Colonic mucosa (tissue), 4 donors: Measurements from ENCODE around the gene ETNK2. TPM values are rescaled to one million over a fixed set of nuclear protein-coding genes. Genes with fewer than 3 reads are reported as not detected.
A peak's percentile ranks its signal among the peaks of the same experiment; 100 is the strongest.

Source experiments
- DNase-seq: peaks from one replicate; pipeline ENCODE4 v3.0.0-alpha.2; 2020
- H3K27ac ChIP-seq: fragments of 200-600 bp; one replicate; pipeline ENCODE4 v1.8.0; 2021
- H3K27me3 ChIP-seq: fragments of 200-600 bp; one replicate; pipeline ENCODE4 v1.8.0; 2021
- H3K36me3 ChIP-seq: fragments of 200-600 bp; one replicate; pipeline ENCODE4 v1.8.0; 2021
- H3K4me1 ChIP-seq: fragments of 200-600 bp; one replicate; pipeline ENCODE4 v1.8.0; 2021; ENCODE audit warnings: mild to moderate bottlenecking
- H3K4me3 ChIP-seq: fragments of 200-600 bp; one replicate; pipeline ENCODE4 v1.8.0; 2021
- H3K9ac ChIP-seq, 2 donors: one replicate each; pipeline ENCODE4 v1.7.0; 2013; ENCODE audit warnings: control low read depth in 2 of 2, low read depth in 2 of 2, low read length in 2 of 2
- H3K9me3 ChIP-seq: fragments of 200-600 bp; one replicate; pipeline ENCODE4 v1.8.0; 2021
- intact Hi-C: fragments of 100-400 bp; cut with DNase I; formaldehyde crosslinking; loops from one replicate; pipeline ENCODE4 v1.14.1; 2022
- total RNA-seq, 2 donors: library from RNA; stranded (reverse); fragmentation: NEBNext Ultra II Directional in 1 of 2; extraction: Animal tissue kit (Norgen Biotek cat#: 25700) in 1 of 2; gene quantifications; one replicate each; pipeline ENCODE4 v1.2.1, GENCODE V29; 2021
- TF ChIP-seq, protein P1 (sequence below): fragments of 200-600 bp; IDR thresholded peaks from one replicate; pipeline ENCODE4 v1.8.0; 2022; ENCODE audit warnings: antibody characterized with exemption, mild to moderate bottlenecking
- donor health status: healthy.
- donor health status: DM: no; HTN: no; CAD: no.
- donor health status: DM: no; HTN: no; CAD: no.

The ETNK2 gene
- total RNA-seq, 2 donors from 2014 or later: 0.40 to 1.2 TPM

DNA sequence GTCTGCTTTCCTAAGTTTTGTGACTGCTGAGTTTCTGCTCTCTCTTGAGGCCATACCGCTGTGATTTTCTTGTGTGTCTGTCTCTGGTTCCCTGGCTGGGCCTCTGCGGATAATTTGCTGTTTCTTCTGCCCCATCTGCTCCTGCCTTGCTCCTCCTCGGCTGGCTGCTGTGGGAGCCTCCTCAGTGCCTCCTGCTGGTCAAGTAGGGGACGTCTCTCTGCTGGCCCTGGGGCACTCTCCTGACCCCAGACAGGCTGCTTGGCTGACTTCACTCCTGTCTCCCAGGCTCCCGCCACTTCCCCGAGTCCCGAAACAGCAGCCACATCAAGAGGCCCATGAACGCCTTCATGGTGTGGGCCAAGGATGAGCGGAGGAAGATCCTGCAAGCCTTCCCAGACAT, 28.5 kb downstream of the ETNK2 start:
- DNase-seq: no peak
- H3K4me3 ChIP-seq: no peak overlapping the region
- H3K27ac ChIP-seq: no peak overlapping the region
- H3K36me3 ChIP-seq: no peaks in the 10 kb centered on the region
- TF ChIP-seq, protein P1, sequence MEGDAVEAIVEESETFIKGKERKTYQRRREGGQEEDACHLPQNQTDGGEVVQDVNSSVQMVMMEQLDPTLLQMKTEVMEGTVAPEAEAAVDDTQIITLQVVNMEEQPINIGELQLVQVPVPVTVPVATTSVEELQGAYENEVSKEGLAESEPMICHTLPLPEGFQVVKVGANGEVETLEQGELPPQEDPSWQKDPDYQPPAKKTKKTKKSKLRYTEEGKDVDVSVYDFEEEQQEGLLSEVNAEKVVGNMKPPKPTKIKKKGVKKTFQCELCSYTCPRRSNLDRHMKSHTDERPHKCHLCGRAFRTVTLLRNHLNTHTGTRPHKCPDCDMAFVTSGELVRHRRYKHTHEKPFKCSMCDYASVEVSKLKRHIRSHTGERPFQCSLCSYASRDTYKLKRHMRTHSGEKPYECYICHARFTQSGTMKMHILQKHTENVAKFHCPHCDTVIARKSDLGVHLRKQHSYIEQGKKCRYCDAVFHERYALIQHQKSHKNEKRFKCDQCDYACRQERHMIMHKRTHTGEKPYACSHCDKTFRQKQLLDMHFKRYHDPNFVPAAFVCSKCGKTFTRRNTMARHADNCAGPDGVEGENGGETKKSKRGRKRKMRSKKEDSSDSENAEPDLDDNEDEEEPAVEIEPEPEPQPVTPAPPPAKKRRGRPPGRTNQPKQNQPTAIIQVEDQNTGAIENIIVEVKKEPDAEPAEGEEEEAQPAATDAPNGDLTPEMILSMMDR: peak; percentile 19
- H3K27me3 ChIP-seq: no peaks in the 10 kb centered on the region
- no peaks in the 10 kb centered on the region for H3K9me3 ChIP-seq
- intact Hi-C loops: no loop called here
- H3K9ac ChIP-seq: no peak overlapping the region
- H3K4me1 ChIP-seq: no peaks in the 10 kb centered on the region

DNA sequence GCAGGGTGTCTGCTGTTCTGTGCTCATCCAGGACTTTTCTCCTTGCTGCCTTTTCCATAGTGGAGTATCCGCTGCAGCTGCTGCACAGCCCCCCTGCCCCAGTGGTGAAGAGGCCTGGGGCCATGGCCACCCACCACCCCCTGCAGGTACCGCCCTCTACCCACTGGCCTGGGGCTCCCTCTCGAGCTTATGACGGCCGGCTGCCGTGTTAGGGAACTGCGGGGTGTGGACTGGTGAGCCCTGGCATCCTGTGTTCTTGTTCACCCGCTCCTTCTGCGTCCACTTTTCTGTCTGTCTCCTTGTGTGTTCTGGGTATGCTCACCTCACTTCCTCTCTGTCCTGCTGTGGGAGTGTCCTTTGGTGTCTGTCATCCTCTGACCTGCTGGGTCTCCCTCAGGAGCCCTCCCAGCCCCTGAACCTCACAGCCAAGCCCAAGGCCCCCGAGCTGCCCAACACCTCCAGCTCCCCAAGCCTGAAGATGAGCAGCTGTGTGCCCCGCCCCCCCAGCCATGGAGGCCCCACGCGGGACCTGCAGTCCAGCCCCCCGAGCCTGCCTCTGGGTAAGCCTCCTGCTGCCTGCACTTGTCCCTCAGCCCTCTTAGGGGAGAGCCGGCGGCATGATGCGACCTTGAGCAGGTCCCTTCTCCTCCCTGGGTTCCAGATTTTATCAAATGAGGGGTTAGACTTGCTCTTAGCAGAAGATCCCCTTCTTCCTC, 29.8 kb downstream of the ETNK2 start:
- Histone ChIP-seq H3K27ac (no peak overlapping the region), H3K9ac (no peak overlapping the region), H3K27me3 (no peaks in the 10 kb centered on the region), H3K36me3 (no peaks in the 10 kb centered on the region), H3K4me3 (no peak overlapping the region), H3K9me3 (no peaks in the 10 kb centered on the region), H3K4me1 (no peaks in the 10 kb centered on the region)
- intact Hi-C loops: no loop called here
- no peak for DNase-seq
- TF ChIP-seq, protein P1: no peak

DNA sequence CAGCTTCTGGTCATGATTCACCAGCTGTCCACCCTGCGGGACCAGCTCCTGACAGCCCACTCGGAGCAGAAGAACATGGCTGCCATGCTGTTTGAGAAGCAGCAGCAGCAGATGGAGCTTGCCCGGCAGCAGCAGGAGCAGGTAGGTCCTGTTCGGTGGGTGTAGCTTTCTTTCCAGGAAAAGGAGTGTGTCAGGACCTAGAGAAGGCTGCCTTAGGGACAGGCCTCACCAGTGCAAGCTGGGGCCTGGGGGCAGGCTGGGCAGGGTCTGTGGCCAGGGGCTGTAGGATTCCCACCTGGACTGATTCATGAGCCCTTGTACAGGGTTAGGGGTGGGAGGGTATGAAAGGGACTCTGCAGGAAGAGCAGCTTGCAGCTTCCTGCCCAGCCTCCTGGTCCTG, 35.3 kb downstream of the ETNK2 start:
- Histone ChIP-seq H3K36me3 (no peaks in the 10 kb centered on the region), H3K4me1 (no peaks in the 10 kb centered on the region), H3K27me3 (no peaks in the 10 kb centered on the region), H3K4me3 (no peak overlapping the region), H3K9me3 (no peaks in the 10 kb centered on the region), H3K9ac (no peak overlapping the region), H3K27ac (no peak overlapping the region)
- intact Hi-C loops: no loop called here
- TF ChIP-seq, protein P1: no peak
- no peak for DNase-seq

DNA sequence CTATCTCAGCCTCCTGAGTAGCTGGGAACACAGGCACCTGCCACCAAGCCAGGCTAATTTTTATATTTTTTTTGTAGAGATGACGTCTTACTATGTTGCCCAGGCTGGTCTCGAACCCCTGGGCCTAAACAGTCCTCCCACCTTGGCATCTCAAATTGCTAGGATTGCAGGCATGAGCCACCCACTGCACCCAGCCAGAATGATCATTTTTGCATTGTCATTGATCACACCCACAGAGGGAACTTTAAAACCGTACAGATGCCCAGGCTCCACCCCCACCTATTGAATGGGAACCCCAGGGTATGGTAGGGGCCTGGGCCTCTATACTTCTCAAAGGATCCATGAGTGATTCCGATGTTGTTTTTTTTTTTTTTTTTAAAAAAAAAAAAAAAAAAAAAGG, 36.7 kb downstream of the ETNK2 start:
- H3K36me3 ChIP-seq: no peaks in the 10 kb centered on the region
- H3K9me3 ChIP-seq: no peaks in the 10 kb centered on the region
- H3K4me1 ChIP-seq: no peaks in the 10 kb centered on the region
- H3K27me3 ChIP-seq: no peaks in the 10 kb centered on the region
- TF ChIP-seq, protein P1: no peak
- no peak overlapping the region for H3K27ac ChIP-seq
- no peak overlapping the region for H3K4me3 ChIP-seq
- H3K9ac ChIP-seq: no peak overlapping the region
- no peak for DNase-seq
- intact Hi-C loops: no loop called here

DNA sequence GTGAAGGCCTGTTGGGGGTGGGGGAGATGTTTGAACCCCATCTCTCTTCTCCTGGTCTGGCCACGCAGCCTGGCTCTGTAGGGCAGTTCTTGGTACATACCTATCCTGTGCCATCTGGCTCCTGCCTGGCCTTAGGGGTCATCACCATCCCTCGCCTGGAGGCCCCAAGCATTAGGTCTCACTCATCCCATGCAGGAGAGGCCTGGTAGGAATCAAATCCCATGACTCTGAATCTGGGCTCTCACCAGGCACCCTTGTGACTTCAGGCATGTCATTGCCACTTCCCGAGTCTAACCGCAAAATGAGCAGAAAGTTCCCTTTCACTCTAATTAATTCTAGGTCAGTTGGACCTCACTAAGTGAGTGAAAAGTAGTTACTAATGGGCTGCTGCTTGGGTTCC, 37.2 kb downstream of the ETNK2 start:
- Histone ChIP-seq H3K27me3 (no peaks in the 10 kb centered on the region), H3K36me3 (no peaks in the 10 kb centered on the region), H3K9ac (no peak overlapping the region), H3K27ac (no peak overlapping the region), H3K9me3 (no peaks in the 10 kb centered on the region), H3K4me1 (no peaks in the 10 kb centered on the region), H3K4me3 (no peak overlapping the region)
- TF ChIP-seq, protein P1: no peak
- no peak for DNase-seq
- intact Hi-C loops: no loop called here
